ENCODE data around the gene PCCA. TPM values are rescaled to one million over a fixed set of nuclear protein-coding genes. Genes with fewer than 3 reads are reported as not detected.
A peak's percentile ranks its signal among the peaks of the same experiment; 100 is the strongest.

Gene PCCA
- total and polyA plus RNA-seq, 2 of the 13 experiments (the other 11 are each of a cell fraction or from before 2014, with no cell fraction given): 15.0 to 32.2 TPM

GRCh38 chr13:100302391-100302790 is 213.5 kb downstream of the PCCA start (continued):
- no peak for TF ChIP-seq NR2C2 (CRISPR knock-in tag; IDR thresholded peaks at IDR 0.05; ENCODE audit: borderline replicate concordance)
- TF ChIP-seq CHD2 (IDR thresholded peaks at IDR 0.05; ENCODE audit: low read depth, low read length): no peak
- no peak for TF ChIP-seq TAF1 (CRISPR knock-in tag; IDR thresholded peaks at IDR 0.05)
- no peak for TF ChIP-seq ZNF441 (CRISPR knock-in tag; IDR thresholded peaks at IDR 0.05; ENCODE audit: borderline replicate concordance)
- no peak for TF ChIP-seq PHF5A (CRISPR knock-in tag; IDR thresholded peaks at IDR 0.05; ENCODE audit: low read depth, unreplicated experiment)
- TF ChIP-seq DNMT3B (CRISPR knock-in tag; conservative IDR thresholded peaks at IDR 0.05): no peak
- no peak for TF ChIP-seq ZNF709 (CRISPR knock-in tag; IDR thresholded peaks at IDR 0.05)

- Histone ChIP-seq H3K4me1 (ENCODE audit: insufficient read depth, low read length) (peaks cover 10% of the 10 kb centered on the region), H3K27ac (ENCODE audit: extremely low read length, insufficient read depth, low read length) (no peak overlapping the region), H3K9me3 (ENCODE audit: low read length) (no peaks in the 10 kb centered on the region), H3K36me3 (replicated peaks in 1 of 2; ENCODE audit: control insufficient read depth in 1 of 2, insufficient read depth in 2 of 2, low read length in 2 of 2) (peaks cover 0 to 3% of the 10 kb centered on the region in 2 experiments; a peak in 3 of 5 replicates), H3K4me2 (ENCODE audit: low read depth, low read length) (no peak overlapping the region), H3K27me3 (ENCODE audit: control insufficient read depth in 1 of 2, insufficient read depth in 2 of 2, low read length in 2 of 2) (no peaks in the 10 kb centered on the region), H3K9ac (ENCODE audit: insufficient read depth, low read depth, low read length) (no peak overlapping the region), H2AFZ (ENCODE audit: low read length) (no peak overlapping the region), H4K20me1 (ENCODE audit: insufficient read depth, low read length) (no peaks in the 10 kb centered on the region), H3K79me2 (ENCODE audit: insufficient read depth, low read length) (no peaks in the 10 kb centered on the region), H3K4me3 (replicated peaks in 1 of 3; ENCODE audit: insufficient read depth in 1 of 3, low read depth in 2 of 3, low read length in 3 of 3) (no peak overlapping the region)
- FAIRE-seq (no peak), ATAC-seq (no peak), DNase-seq (ENCODE audit: low spot score) (no peak)
- TF ChIP-seq MAFK (conservative IDR thresholded peaks at IDR 0.05 in 1 of 2, IDR thresholded peaks at IDR 0.05 in 1 of 2; ENCODE audit: low read length in 2 of 2) (0 out of 4 replicates have a peak, but pooled peaks of 1 of the 2 experiments have one; percentile 6), SKIL (CRISPR knock-in tag; IDR thresholded peaks at IDR 0.05; ENCODE audit: borderline replicate concordance) (no peak), ZNF335 (CRISPR knock-in tag; IDR thresholded peaks at IDR 0.05) (no peak), SP4 (CRISPR knock-in tag; IDR thresholded peaks at IDR 0.05) (no peak)
- no TSS peak for BruUV-seq (replicated peaks)
- ChIA-PET POLR2A (no interaction called here), CTCF (ENCODE audit: low intra/inter-chr PET ratio, low total read pairs) (no interaction called here)
- WGBS (ENCODE audit: low lambda C conversion rate): 95% methylated on average over 2 of the region's 2 CpGs
- in situ Hi-C loops (cut with HindIII; ENCODE audit: extremely low pct_ligation_motif_present, low pct_unique_long_range_greater_than_20kb): no loop called here
- intact Hi-C loops (cut with micrococcal nuclease; ENCODE audit: unreplicated experiment): no loop called here
Observed at GRCh38 chr13:100304229-100304628, 215.3 kb downstream of the PCCA start.
